WERI-Rb-1 (cell line): ENCODE results near the gene GPD1L.

Experiments
- DNase-seq: peaks from one replicate; pipeline ENCODE4 v3.0.0-alpha.2; 2020
- H3K27ac ChIP-seq: fragments of 250-450 bp; sonication (Bioruptor Pico); 2 replicates; pipeline ENCODE4 v1.5.1; 2020; ENCODE audit warnings: mild to moderate bottlenecking, moderate library complexity
- H3K27me3 ChIP-seq: fragments of 250-450 bp; sonication (Bioruptor Pico); 2 replicates; pipeline ENCODE4 v1.5.1; 2021; ENCODE audit warnings: mild to moderate bottlenecking, low read depth, moderate library complexity; ENCODE audit not compliant: insufficient read depth, severe bottlenecking
- H3K36me3 ChIP-seq: fragments of 250-450 bp; sonication (Bioruptor Pico); 2 replicates; pipeline ENCODE4 v1.5.1; 2020; ENCODE audit warnings: mild to moderate bottlenecking, moderate library complexity
- H3K4me3 ChIP-seq: 2 replicates; pipeline ENCODE4 v1.5.1; 2011; ENCODE audit warnings: low read depth, mild to moderate bottlenecking, control low read depth, low read length
- H3K9me3 ChIP-seq: fragments of 250-450 bp; sonication (Bioruptor Pico); 2 replicates; pipeline ENCODE4 v1.5.1; 2021; ENCODE audit warnings: mild to moderate bottlenecking, moderate library complexity; ENCODE audit not compliant: severe bottlenecking
- CTCF ChIP-seq: IDR thresholded peaks from 2 replicates; pipeline ENCODE4 v1.5.1; 2011; ENCODE audit warnings: low read depth, mild to moderate bottlenecking, control low read depth, inconsistent platforms, low read length

The GPD1L gene

GRCh38 chr3:32140943-32141342 is 34.5 kb downstream of the GPD1L start:
- Histone ChIP-seq H3K36me3 (no peaks in the 10 kb centered on the region), H3K27me3 (no peaks in the 10 kb centered on the region), H3K27ac (no peak overlapping the region), H3K9me3 (no peaks in the 10 kb centered on the region), H3K4me3 (no peak overlapping the region)
- DNase-seq = no peak
- no peak for TF ChIP-seq CTCF

GRCh38 chr3:32143849-32144757 is 37.7 kb downstream of the GPD1L start:
- Histone ChIP-seq H3K9me3 (no peaks in the 10 kb centered on the region), H3K4me3 (no peak overlapping the region), H3K36me3 (no peaks in the 10 kb centered on the region), H3K27ac (no peak overlapping the region), H3K27me3 (no peaks in the 10 kb centered on the region)
- TF ChIP-seq CTCF = peak; percentile 71
- peak; percentile 59 for DNase-seq

- no peak for TF ChIP-seq CTCF
- H3K4me3 ChIP-seq = no peak overlapping the region
- DNase-seq = no peak
- H3K36me3 ChIP-seq = no peaks in the 10 kb centered on the region
- H3K9me3 ChIP-seq = no peaks in the 10 kb centered on the region
- H3K27me3 ChIP-seq = no peaks in the 10 kb centered on the region
- H3K27ac ChIP-seq = no peak overlapping the region
Measured at GRCh38 chr3:32146746-32147211, 40.4 kb downstream of the GPD1L start.

GRCh38 chr3:32147509-32147908 is 41.1 kb downstream of the GPD1L start:
- no peaks in the 10 kb centered on the region for H3K36me3 ChIP-seq
- no peak overlapping the region for H3K27ac ChIP-seq
- no peak for DNase-seq
- H3K27me3 ChIP-seq = no peaks in the 10 kb centered on the region
- no peak for TF ChIP-seq CTCF
- H3K9me3 ChIP-seq = no peaks in the 10 kb centered on the region
- no peak overlapping the region for H3K4me3 ChIP-seq

GRCh38 chr3:32147933-32148332 is 41.5 kb downstream of the GPD1L start:
- Histone ChIP-seq H3K27me3 (no peaks in the 10 kb centered on the region), H3K27ac (no peak overlapping the region), H3K36me3 (no peaks in the 10 kb centered on the region), H3K9me3 (no peaks in the 10 kb centered on the region), H3K4me3 (no peak overlapping the region)
- TF ChIP-seq CTCF = no peak
- no peak for DNase-seq
